LoVo (cell line): ENCODE data around the gene NOC2L.
"Not testable (repeated sequence)": the region's sequence is repeated elsewhere in the genome, so short reads cannot be mapped to it uniquely, and the experiment has no call there.

Experiments used
- DNase-seq: peaks from one replicate; pipeline ENCODE4 v3.0.0-alpha.2; 2016; ENCODE audit warnings: low spot score

NOC2L gene

GRCh38 chr1:962381-963300 lies 3.6 kb upstream of the NOC2L start:
- no peak for DNase-seq

- DNase-seq = no peak
Observed at GRCh38 chr1:961132-961669, 2.1 kb upstream of the NOC2L start.

- DNase-seq = peak; percentile 72
Observed at GRCh38 chr1:960363-961131, 1.5 kb upstream of the NOC2L start, which contains the start of gene KLHL17. Gene KLHL17 (plus strand): TSS chr1:960584. CDS start chr1:960694, 110 bp downstream.

- DNase-seq = no peak
Observed at GRCh38 chr1:959731-960362, 791 bp upstream of the NOC2L start.

- DNase-seq = no peak
Observed at GRCh38 chr1:956636-957035, 2.4 kb downstream of the NOC2L start.

GRCh38 chr1:955474-955873 lies 3.6 kb downstream of the NOC2L start:
- DNase-seq = no peak

- no peak for DNase-seq
Observed at GRCh38 chr1:954927-955326, 4.1 kb downstream of the NOC2L start.

- DNase-seq = no peak
Observed at GRCh38 chr1:953524-954320, 5.3 kb downstream of the NOC2L start.

GRCh38 chr1:952603-953002 lies 6.5 kb downstream of the NOC2L start:
- no peak for DNase-seq

GRCh38 chr1:952201-952600 lies 6.9 kb downstream of the NOC2L start:
- no peak for DNase-seq

- DNase-seq = no peak
Observed at GRCh38 chr1:951364-951763, 7.7 kb downstream of the NOC2L start.

GRCh38 chr1:950881-951280 lies 8.2 kb downstream of the NOC2L start:
- DNase-seq = no peak

GRCh38 chr1:950268-950667 lies 8.8 kb downstream of the NOC2L start:
- DNase-seq = no peak

GRCh38 chr1:947958-948357 lies 11.1 kb downstream of the NOC2L start:
- DNase-seq = no peak

GRCh38 chr1:946811-947210 lies 12.2 kb downstream of the NOC2L start:
- not testable (repeated sequence) for DNase-seq

- no peak for DNase-seq
Observed at GRCh38 chr1:945688-946556, 13.1 kb downstream of the NOC2L start.

- DNase-seq = no peak
Observed at GRCh38 chr1:944341-945325, 14.4 kb downstream of the NOC2L start.

GRCh38 chr1:943545-944340 lies 15.3 kb downstream of the NOC2L start:
- DNase-seq = no peak
